Measurements from ENCODE around the gene METTL26. TPM values are rescaled to one million over a fixed set of nuclear protein-coding genes. Genes with fewer than 3 reads are reported as not detected.

Gene METTL26
- total RNA-seq, 6 experiments from 2014 or later, result 91.6 to 115 (median 105) TPM

- no peaks in the 10 kb centered on the region for H3K4me1 Mint-ChIP-seq (ENCODE audit: low read depth)
- DNase-seq, result no peak
Observed at GRCh38 chr16:610513-611381, 25.4 kb downstream of the METTL26 start.

GRCh38 chr16:609984-610383 lies 26.1 kb downstream of the METTL26 start:
- Mint-ChIP-seq H3K27me3 (ENCODE audit: insufficient read depth) (peaks cover 6% of the 10 kb centered on the region), H3K9me3 (peaks cover 34% of the 10 kb centered on the region), H3K36me3 (ENCODE audit: low read depth) (peaks cover 29% of the 10 kb centered on the region), H3K4me1 (ENCODE audit: low read depth) (no peaks in the 10 kb centered on the region), H3K4me3 (no peak overlapping the region), H3K27ac (no peak overlapping the region; the same call in 1 of the 2 replicates)
- no peak for DNase-seq
- TF ChIP-seq CTCF (IDR thresholded peaks at IDR 0.05), result no peak

More at GRCh38 chr16:610513-611381, 25.4 kb downstream of the METTL26 start:
- Mint-ChIP-seq H3K4me3 (no peak overlapping the region), H3K36me3 (ENCODE audit: low read depth) (peaks cover 24% of the 10 kb centered on the region), H3K27ac (no peak overlapping the region; the same call in 1 of the 2 replicates), H3K27me3 (ENCODE audit: insufficient read depth) (peaks cover 6% of the 10 kb centered on the region), H3K9me3 (peaks cover 27% of the 10 kb centered on the region)
- peak; percentile 61; the same call in 1 of the 2 replicates for TF ChIP-seq CTCF (IDR thresholded peaks at IDR 0.05)

- peaks cover 35% of the 10 kb centered on the region for H3K9me3 Mint-ChIP-seq
- peaks cover 23% of the 10 kb centered on the region for H3K36me3 Mint-ChIP-seq (ENCODE audit: low read depth)
- no peak overlapping the region for H3K27ac Mint-ChIP-seq
- DNase-seq, result no peak
- TF ChIP-seq CTCF (IDR thresholded peaks at IDR 0.05), result no peak
- peaks cover 6% of the 10 kb centered on the region for H3K27me3 Mint-ChIP-seq (ENCODE audit: insufficient read depth)
- no peaks in the 10 kb centered on the region for H3K4me1 Mint-ChIP-seq (ENCODE audit: low read depth)
- no peak overlapping the region for H3K4me3 Mint-ChIP-seq
Observed at GRCh38 chr16:609316-609715, 26.8 kb downstream of the METTL26 start.

DNA sequence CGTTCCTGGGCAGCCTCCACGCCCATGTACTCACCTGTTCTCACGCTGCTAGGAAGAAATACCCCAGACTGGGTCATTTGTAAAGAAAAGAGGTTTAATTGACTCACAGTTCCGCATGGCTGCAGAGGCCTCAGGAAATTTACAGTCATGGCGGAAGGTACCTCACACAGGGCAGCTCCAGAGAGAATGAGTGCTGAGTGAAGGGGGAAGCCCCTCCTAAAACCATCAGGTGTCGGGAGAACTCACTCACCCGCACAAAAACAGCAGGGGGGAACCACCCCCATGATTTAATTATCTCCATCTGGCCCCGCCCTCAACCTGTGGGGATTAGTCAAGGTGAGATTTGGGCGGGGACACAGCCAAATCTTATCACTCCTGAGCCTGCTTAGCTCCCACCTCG lies 28.1 kb downstream of the METTL26 start:
- Mint-ChIP-seq H3K36me3 (ENCODE audit: low read depth) (peaks cover 13% of the 10 kb centered on the region), H3K27ac (no peak overlapping the region), H3K4me3 (no peak overlapping the region), H3K9me3 (peaks cover 26% of the 10 kb centered on the region), H3K4me1 (ENCODE audit: low read depth) (no peaks in the 10 kb centered on the region), H3K27me3 (ENCODE audit: insufficient read depth) (peaks cover 6% of the 10 kb centered on the region)
- DNase-seq, result no peak
- no peak for TF ChIP-seq CTCF (IDR thresholded peaks at IDR 0.05)

DNA sequence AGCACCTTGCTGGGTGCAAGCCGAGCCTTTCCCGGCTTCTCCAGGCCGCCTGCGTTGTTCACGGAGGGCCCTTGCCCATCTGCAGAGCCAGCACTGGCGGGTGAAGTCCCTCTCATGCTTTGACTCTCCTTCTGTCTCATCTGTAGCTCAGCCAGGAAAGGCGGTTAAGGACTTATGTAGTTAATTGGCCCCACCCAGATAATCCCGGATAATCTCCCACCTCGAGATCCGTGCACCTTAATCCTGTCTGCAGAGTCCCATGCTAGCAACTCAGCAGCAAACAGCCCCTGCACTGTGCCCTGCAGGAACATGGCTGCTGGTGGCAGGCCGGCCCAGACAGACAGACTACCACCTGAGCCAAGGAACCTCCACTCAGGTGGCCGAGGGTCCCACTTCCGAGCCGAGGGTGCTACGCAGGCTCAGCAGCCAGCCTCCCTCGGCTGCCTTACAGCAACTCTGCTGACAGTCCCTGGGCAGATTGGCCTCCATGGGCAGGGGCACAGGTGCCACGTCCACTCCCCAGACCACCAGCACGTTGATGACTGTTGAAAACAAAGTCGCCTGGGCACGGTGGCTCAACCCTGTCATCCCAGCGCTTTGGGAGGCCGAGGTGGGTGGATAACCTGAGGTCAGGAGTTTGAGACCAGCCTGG lies 29.3 kb downstream of the METTL26 start:
- Mint-ChIP-seq H3K4me3 (no peak overlapping the region), H3K36me3 (ENCODE audit: low read depth) (peaks cover 13% of the 10 kb centered on the region), H3K9me3 (peaks cover 26% of the 10 kb centered on the region), H3K27ac (no peak overlapping the region), H3K4me1 (ENCODE audit: low read depth) (no peaks in the 10 kb centered on the region), H3K27me3 (ENCODE audit: insufficient read depth) (peaks cover 6% of the 10 kb centered on the region)
- no peak for DNase-seq
- TF ChIP-seq CTCF (IDR thresholded peaks at IDR 0.05), result no peak
